SU-DHL-6 (cell line): ENCODE results near the gene WARS2.

Experiments used
- EZH2phosphoT487 ChIP-seq: fragments of 200-600 bp; sonication (generic), shearing (Covaris generic); conservative IDR thresholded peaks from 2 replicates; pipeline ENCODE4 v1.6.1; 2018; ENCODE audit warnings: mild to moderate bottlenecking, antibody characterized with exemption, low read length, moderate library complexity, mixed read lengths
- TF ChIP-seq, protein P1 (sequence below): fragments of 200-600 bp; sonication (generic); IDR thresholded peaks from one replicate; pipeline ENCODE4 v1.5.1; 2017; ENCODE audit warnings: antibody characterized with exemption, mild to moderate bottlenecking, low read length, moderate library complexity; ENCODE audit not compliant: insufficient read depth, poor library complexity, severe bottlenecking

DNA sequence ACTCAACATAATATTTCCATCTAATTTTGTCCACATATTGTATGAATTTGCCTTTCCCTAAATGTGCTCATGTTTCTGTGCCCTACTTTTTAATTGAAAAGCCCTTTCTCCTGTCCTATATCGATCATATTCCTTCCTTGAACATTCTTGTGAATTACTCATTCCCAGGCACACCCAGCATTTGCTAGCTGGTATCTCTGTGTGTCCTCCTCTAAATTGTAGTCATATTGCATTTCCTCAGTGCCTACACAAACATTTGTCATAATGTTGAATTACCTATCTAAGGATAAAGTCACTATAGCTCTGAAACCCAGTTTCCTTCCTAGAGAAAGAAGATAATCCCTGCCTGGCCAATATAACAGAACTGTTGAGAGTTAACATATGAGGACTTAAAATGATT lies 112.7 kb downstream of the WARS2 start:
- TF ChIP-seq, protein P1, sequence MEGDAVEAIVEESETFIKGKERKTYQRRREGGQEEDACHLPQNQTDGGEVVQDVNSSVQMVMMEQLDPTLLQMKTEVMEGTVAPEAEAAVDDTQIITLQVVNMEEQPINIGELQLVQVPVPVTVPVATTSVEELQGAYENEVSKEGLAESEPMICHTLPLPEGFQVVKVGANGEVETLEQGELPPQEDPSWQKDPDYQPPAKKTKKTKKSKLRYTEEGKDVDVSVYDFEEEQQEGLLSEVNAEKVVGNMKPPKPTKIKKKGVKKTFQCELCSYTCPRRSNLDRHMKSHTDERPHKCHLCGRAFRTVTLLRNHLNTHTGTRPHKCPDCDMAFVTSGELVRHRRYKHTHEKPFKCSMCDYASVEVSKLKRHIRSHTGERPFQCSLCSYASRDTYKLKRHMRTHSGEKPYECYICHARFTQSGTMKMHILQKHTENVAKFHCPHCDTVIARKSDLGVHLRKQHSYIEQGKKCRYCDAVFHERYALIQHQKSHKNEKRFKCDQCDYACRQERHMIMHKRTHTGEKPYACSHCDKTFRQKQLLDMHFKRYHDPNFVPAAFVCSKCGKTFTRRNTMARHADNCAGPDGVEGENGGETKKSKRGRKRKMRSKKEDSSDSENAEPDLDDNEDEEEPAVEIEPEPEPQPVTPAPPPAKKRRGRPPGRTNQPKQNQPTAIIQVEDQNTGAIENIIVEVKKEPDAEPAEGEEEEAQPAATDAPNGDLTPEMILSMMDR = no peak
- TF ChIP-seq EZH2phosphoT487 = no peak
